ENCODE results near the gene YIPF7. TPM values are rescaled to one million over a fixed set of nuclear protein-coding genes. Genes with fewer than 3 reads are reported as not detected.

The YIPF7 gene
- total and polyA plus RNA-seq, 9 of the 15 experiments (the other 6 are each of a cell fraction or from before 2014, with no cell fraction given) = 0.14 TPM; not detected in 8

- no peak for FAIRE-seq
- ChIA-PET POLR2A (no interaction called here), CTCF (ENCODE audit: low intra/inter-chr PET ratio) (no interaction called here)
- no peak for ATAC-seq
- in situ Hi-C loops (cut with MboI) (no loop called here), intact Hi-C loops (cut with micrococcal nuclease) (no loop called here)
- DNase-seq (ENCODE audit: extremely low read depth in 1 of 4, low spot score in 3 of 4) = no peak
- no peak overlapping the region for H3K9ac ChIP-seq (ENCODE audit: insufficient read depth in 1 of 2, low read depth in 2 of 2, low read length in 2 of 2)
- H3K27ac ChIP-seq (ENCODE audit: extremely low read depth, low read depth, low read length) = no peak overlapping the region
- no TSS peak for BruUV-seq (replicated peaks)
- H3K4me3 ChIP-seq = no peak overlapping the region
- H2AFZ ChIP-seq (ENCODE audit: low read depth, low read length) = no peak overlapping the region
- WGBS (ENCODE audit: insufficient coverage, low coverage, missing lambda C conversion rate) = 0% methylated on average over 3 of the region's 3 CpGs
- H3K36me3 ChIP-seq (ENCODE audit: control insufficient read depth, insufficient read depth, low read length) = no peaks in the 10 kb centered on the region
- no peaks in the 10 kb centered on the region for H3K27me3 ChIP-seq (ENCODE audit: control insufficient read depth in 2 of 2, insufficient read depth in 2 of 2, low read length in 2 of 2)
- H3K9me3 ChIP-seq (replicated peaks; ENCODE audit: control insufficient read depth, insufficient read depth, low read depth, low read length) = no peaks in the 10 kb centered on the region
- no peak overlapping the region for H3K4me2 ChIP-seq (ENCODE audit: insufficient read depth, low read length)
- H3K79me2 ChIP-seq (ENCODE audit: control insufficient read depth, insufficient read depth, low read length) = no peaks in the 10 kb centered on the region
- H3K9me1 ChIP-seq (ENCODE audit: control insufficient read depth, insufficient read depth, low read length) = no peaks in the 10 kb centered on the region
- peaks cover 0 to 5% of the 10 kb centered on the region in 2 experiments; a peak in 1 of 5 replicates for H3K4me1 ChIP-seq (replicated peaks in 1 of 2; ENCODE audit: control insufficient read depth in 2 of 2, insufficient read depth in 2 of 2, low read length in 2 of 2)
- TF ChIP-seq MAZ (CRISPR knock-in tag; conservative IDR thresholded peaks at IDR 0.05 in 1 of 2, IDR thresholded peaks at IDR 0.05 in 1 of 2) = no peak
- TF ChIP-seq ZNF830 (CRISPR knock-in tag; IDR thresholded peaks at IDR 0.05) = no peak
- H4K20me1 ChIP-seq (replicated peaks; ENCODE audit: control insufficient read depth, insufficient read depth, low read length) = no peaks in the 10 kb centered on the region
Observed at GRCh38 chr4:44660396-44660795, 9.0 kb upstream of the YIPF7 start.

- DNase-seq (ENCODE audit: extremely low read depth in 1 of 4, low spot score in 3 of 4) (no peak), ATAC-seq (no peak), FAIRE-seq (no peak)
- H3K9me1 ChIP-seq (ENCODE audit: control insufficient read depth, insufficient read depth, low read length) = no peaks in the 10 kb centered on the region
- no peak overlapping the region for H3K4me3 ChIP-seq
- H3K4me1 ChIP-seq (replicated peaks in 1 of 2; ENCODE audit: control insufficient read depth in 2 of 2, insufficient read depth in 2 of 2, low read length in 2 of 2) = no peaks in the 10 kb centered on the region
- H3K27ac ChIP-seq (ENCODE audit: extremely low read depth, low read depth, low read length) = no peak overlapping the region
- CTCF ChIA-PET (ENCODE audit: low intra/inter-chr PET ratio) = no interaction called here
- WGBS (ENCODE audit: insufficient coverage, low coverage, missing lambda C conversion rate) = 0% methylated on average over 1 of the region's 1 CpG
- no peaks in the 10 kb centered on the region for H3K27me3 ChIP-seq (ENCODE audit: control insufficient read depth in 2 of 2, insufficient read depth in 2 of 2, low read length in 2 of 2)
- BruUV-seq (replicated peaks) = no TSS peak
- H2AFZ ChIP-seq (ENCODE audit: low read depth, low read length) = no peak overlapping the region
- no peak overlapping the region for H3K9ac ChIP-seq (ENCODE audit: insufficient read depth in 1 of 2, low read depth in 2 of 2, low read length in 2 of 2)
- in situ Hi-C loops (cut with MboI) = no loop called here
- no peaks in the 10 kb centered on the region for H3K79me2 ChIP-seq (ENCODE audit: control insufficient read depth, insufficient read depth, low read length)
- intact Hi-C loops (cut with micrococcal nuclease) = no loop called here
- no peaks in the 10 kb centered on the region for H4K20me1 ChIP-seq (replicated peaks; ENCODE audit: control insufficient read depth, insufficient read depth, low read length)
- H3K4me2 ChIP-seq (ENCODE audit: insufficient read depth, low read length) = no peak overlapping the region
- H3K9me3 ChIP-seq (replicated peaks; ENCODE audit: control insufficient read depth, insufficient read depth, low read depth, low read length) = no peaks in the 10 kb centered on the region
- POLR2A ChIA-PET = no interaction called here
- no peaks in the 10 kb centered on the region for H3K36me3 ChIP-seq (ENCODE audit: control insufficient read depth, insufficient read depth, low read length)
- TF ChIP-seq ZBTB11 (CRISPR knock-in tag; IDR thresholded peaks at IDR 0.05) (no peak), SRF (CRISPR knock-in tag; IDR thresholded peaks at IDR 0.05) (no peak), MTA2 (IDR thresholded peaks at IDR 0.05; ENCODE audit: low read depth) (no peak), SIN3A (IDR thresholded peaks at IDR 0.05; ENCODE audit: borderline replicate concordance in 2 of 2, control insufficient read depth in 1 of 2, low read depth in 2 of 2, low read length in 2 of 2) (no peak), ZNF592 (IDR thresholded peaks at IDR 0.05) (no peak)
Observed at GRCh38 chr4:44652002-44652401, 577 bp upstream of the YIPF7 start.
